Type B pancreatic cell (in vitro differentiated cells): ENCODE measurements around the gene TMEM30A. TPM values are rescaled to one million over a fixed set of nuclear protein-coding genes. Genes with fewer than 3 reads are reported as not detected.

Experiments used
- DNase-seq: peaks from one replicate; pipeline ENCODE4 v3.0.0; 2021; ENCODE audit warnings: mixed read lengths; ENCODE audit not compliant: unreplicated experiment; ENCODE audit errors: extremely low spot score
- H3K27ac Mint-ChIP-seq: 2 replicates; pipeline ENCODE4 v1.8.0; 2021; ENCODE audit warnings: mild to moderate bottlenecking, mixed read lengths
- H3K27me3 Mint-ChIP-seq: 2 replicates; pipeline ENCODE4 v1.8.0; 2021; ENCODE audit warnings: mixed read lengths
- H3K36me3 Mint-ChIP-seq: 2 replicates; pipeline ENCODE4 v1.8.0; 2021; ENCODE audit warnings: mixed read lengths
- H3K4me1 Mint-ChIP-seq: one replicate; pipeline ENCODE4 v1.8.0; 2021; ENCODE audit warnings: mixed read lengths; ENCODE audit not compliant: unreplicated experiment
- H3K4me3 Mint-ChIP-seq: 2 replicates; pipeline ENCODE4 v1.8.0; 2021; ENCODE audit warnings: mild to moderate bottlenecking, mixed read lengths
- H3K9me3 Mint-ChIP-seq: 2 replicates; pipeline ENCODE4 v1.8.0; 2021; ENCODE audit warnings: mixed read lengths
- total RNA-seq: library from RNA; stranded (reverse); gene quantifications from 2 replicates; pipeline ENCODE4 v1.2.1, GENCODE V29; 2021; ENCODE audit warnings: low replicate concordance
- TF ChIP-seq, protein P1 (sequence below): fragments of 200-600 bp; sonication (generic); conservative IDR thresholded peaks from 2 replicates; pipeline ENCODE4 v1.5.0; 2021; ENCODE audit warnings: antibody characterized with exemption, mild to moderate bottlenecking

Gene TMEM30A
- total RNA-seq, 1 donor from 2014 or later, result 78.7 TPM

DNA sequence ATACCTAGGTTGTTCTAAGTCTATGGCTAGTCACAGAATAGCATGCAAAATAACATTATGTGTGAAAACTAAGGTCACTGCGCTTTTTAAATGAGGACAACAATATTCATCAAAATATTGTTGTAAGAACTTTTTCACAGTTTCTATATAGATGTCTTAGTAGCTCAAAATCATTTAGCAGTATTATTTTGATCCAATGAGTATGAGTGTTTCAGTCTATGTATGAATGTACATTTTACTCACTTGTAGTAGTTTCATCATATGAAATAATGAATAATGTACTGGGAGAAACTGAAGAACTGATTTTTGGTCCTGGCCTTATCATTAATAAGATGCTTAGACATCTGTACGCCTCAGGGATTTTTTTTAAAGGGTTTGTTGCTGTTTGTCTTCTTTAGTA, 16.5 kb upstream of the TMEM30A start:
- TF ChIP-seq, protein P1, sequence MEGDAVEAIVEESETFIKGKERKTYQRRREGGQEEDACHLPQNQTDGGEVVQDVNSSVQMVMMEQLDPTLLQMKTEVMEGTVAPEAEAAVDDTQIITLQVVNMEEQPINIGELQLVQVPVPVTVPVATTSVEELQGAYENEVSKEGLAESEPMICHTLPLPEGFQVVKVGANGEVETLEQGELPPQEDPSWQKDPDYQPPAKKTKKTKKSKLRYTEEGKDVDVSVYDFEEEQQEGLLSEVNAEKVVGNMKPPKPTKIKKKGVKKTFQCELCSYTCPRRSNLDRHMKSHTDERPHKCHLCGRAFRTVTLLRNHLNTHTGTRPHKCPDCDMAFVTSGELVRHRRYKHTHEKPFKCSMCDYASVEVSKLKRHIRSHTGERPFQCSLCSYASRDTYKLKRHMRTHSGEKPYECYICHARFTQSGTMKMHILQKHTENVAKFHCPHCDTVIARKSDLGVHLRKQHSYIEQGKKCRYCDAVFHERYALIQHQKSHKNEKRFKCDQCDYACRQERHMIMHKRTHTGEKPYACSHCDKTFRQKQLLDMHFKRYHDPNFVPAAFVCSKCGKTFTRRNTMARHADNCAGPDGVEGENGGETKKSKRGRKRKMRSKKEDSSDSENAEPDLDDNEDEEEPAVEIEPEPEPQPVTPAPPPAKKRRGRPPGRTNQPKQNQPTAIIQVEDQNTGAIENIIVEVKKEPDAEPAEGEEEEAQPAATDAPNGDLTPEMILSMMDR, result no peak
- H3K4me1 Mint-ChIP-seq, result peaks cover 15% of the 10 kb centered on the region
- H3K36me3 Mint-ChIP-seq, result no peaks in the 10 kb centered on the region
- H3K9me3 Mint-ChIP-seq, result no peaks in the 10 kb centered on the region
- H3K27me3 Mint-ChIP-seq, result no peaks in the 10 kb centered on the region
- no peak for DNase-seq
- H3K4me3 Mint-ChIP-seq, result no peak overlapping the region
- no peak overlapping the region for H3K27ac Mint-ChIP-seq

DNA sequence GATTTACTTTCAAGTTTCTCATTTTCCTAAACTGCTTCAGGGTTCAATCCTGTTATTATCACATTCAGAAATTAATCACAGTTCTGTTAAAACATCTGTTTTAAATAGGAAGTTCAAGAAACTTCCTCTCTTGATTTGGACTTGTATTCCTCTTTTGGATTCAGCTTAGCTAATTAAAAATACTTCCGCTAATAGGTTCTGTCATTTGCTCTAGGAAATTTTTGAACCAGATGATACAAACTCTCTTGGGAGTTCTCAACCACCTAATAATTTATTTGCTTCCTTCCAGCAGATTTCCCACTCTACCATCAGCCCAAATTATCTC, 15.9 kb upstream of the TMEM30A start:
- Mint-ChIP-seq H3K36me3 (no peaks in the 10 kb centered on the region), H3K4me1 (peaks cover 12% of the 10 kb centered on the region), H3K27ac (peak overlapping the region; percentile 29), H3K27me3 (no peaks in the 10 kb centered on the region), H3K4me3 (no peak overlapping the region), H3K9me3 (no peaks in the 10 kb centered on the region)
- no peak for DNase-seq
- TF ChIP-seq, protein P1, result no peak

DNA sequence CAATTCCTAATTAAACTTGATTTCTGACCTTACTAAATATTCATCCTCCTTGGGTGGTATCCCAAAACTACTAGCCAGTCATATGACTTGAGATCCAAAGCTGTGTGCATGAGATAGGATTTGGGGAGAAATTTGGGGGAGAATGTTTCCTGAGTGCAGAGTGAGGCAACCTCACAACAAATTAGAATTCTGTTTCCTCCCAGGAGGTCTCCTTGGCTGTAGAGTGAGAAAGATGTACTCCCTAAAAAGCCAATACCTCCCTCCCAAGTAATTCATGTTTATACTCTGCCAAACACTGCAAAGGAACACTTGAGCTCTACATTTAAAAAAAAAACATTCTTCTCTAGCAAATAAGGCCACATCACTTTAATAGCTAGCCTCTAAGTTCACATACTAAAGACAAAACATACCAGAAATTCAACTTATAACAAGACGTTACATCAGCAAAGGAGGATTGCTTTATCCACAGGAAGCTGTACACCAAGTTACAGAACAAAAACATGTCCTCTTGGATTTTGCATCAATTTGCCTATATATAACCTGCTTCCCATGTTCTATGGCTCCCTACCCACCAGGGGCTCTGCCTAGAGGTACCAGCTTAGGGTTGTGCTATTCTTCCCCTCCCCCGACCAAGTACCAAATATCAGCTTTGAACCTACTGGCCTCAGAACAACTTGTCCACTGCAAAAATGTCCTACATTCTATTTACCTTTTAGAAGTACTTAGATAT, 15.4 kb upstream of the TMEM30A start:
- Mint-ChIP-seq H3K4me1 (peaks cover 12% of the 10 kb centered on the region), H3K36me3 (no peaks in the 10 kb centered on the region), H3K27me3 (no peaks in the 10 kb centered on the region), H3K27ac (peak overlapping the region; percentile 29), H3K9me3 (no peaks in the 10 kb centered on the region), H3K4me3 (peak overlapping the region; percentile 3)
- TF ChIP-seq, protein P1, result no peak
- DNase-seq, result no peak

GRCh38 chr6:75296811-75297779, 12.5 kb upstream of the TMEM30A start:
- Mint-ChIP-seq H3K27me3 (no peaks in the 10 kb centered on the region), H3K9me3 (no peaks in the 10 kb centered on the region), H3K36me3 (no peaks in the 10 kb centered on the region), H3K27ac (no peak overlapping the region), H3K4me3 (no peak overlapping the region), H3K4me1 (peaks cover 12% of the 10 kb centered on the region)
- TF ChIP-seq, protein P1, result peak; percentile 91
- DNase-seq, result no peak

DNA sequence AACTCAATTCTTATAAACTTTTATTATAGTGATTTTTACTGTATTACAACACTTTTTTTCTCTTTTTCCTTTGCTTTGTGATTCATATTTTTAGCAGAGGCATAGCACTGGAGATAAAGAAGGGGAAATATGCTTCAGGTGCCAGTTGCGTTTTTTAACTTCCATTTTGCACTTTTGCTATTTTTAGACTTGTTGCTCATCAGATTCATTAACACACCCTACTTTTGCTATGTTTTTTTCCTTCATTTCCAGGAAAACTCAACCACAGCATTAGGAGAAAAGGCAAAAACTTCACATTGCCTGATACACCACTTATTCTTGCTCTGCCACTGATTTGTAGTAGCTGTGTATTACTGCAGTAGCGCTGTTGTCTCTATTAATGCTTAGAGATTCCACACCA, 8.0 kb upstream of the TMEM30A start:
- Mint-ChIP-seq H3K9me3 (peaks cover 3% of the 10 kb centered on the region), H3K27me3 (no peaks in the 10 kb centered on the region), H3K4me1 (peaks cover 10% of the 10 kb centered on the region), H3K36me3 (peaks cover 3% of the 10 kb centered on the region), H3K27ac (no peak overlapping the region), H3K4me3 (no peak overlapping the region)
- TF ChIP-seq, protein P1, result no peak
- no peak for DNase-seq
